GM19395 (cell line): Measurements from ENCODE around the gene GPR26.

Source experiments
- ATAC-seq: cut with Tn5 transposase; IDR thresholded peaks from one replicate; pipeline ENCODE4 v1.9.1; 2021; ENCODE audit warnings: mild to moderate bottlenecking, moderate library complexity; ENCODE audit not compliant: unreplicated experiment

GPR26 gene

GRCh38 chr10:123645615-123646014 lies 20.5 kb upstream of the GPR26 start:
- no peak for ATAC-seq

- ATAC-seq = no peak
Observed at GRCh38 chr10:123648595-123648994, 17.6 kb upstream of the GPR26 start.

GRCh38 chr10:123649676-123650075 lies 16.5 kb upstream of the GPR26 start:
- ATAC-seq = no peak

- ATAC-seq = no peak
Observed at GRCh38 chr10:123651421-123652047, 14.6 kb upstream of the GPR26 start.

GRCh38 chr10:123655751-123656150 lies 10.4 kb upstream of the GPR26 start:
- ATAC-seq = no peak

- no peak for ATAC-seq
Observed at GRCh38 chr10:123663522-123663921, 2.6 kb upstream of the GPR26 start.

GRCh38 chr10:123665491-123666286 lies 466 bp upstream of the GPR26 start:
- ATAC-seq = no peak

GRCh38 chr10:123669886-123670285 lies 3.7 kb downstream of the GPR26 start:
- no peak for ATAC-seq

GRCh38 chr10:123673198-123673597 lies 7.0 kb downstream of the GPR26 start:
- ATAC-seq = no peak

- no peak for ATAC-seq
Observed at GRCh38 chr10:123674741-123675140, 8.6 kb downstream of the GPR26 start.

- ATAC-seq = no peak
Observed at GRCh38 chr10:123675811-123676210, 9.7 kb downstream of the GPR26 start.

- no peak for ATAC-seq
Observed at GRCh38 chr10:123677556-123677955, 11.4 kb downstream of the GPR26 start.

- ATAC-seq = no peak
Observed at GRCh38 chr10:123678376-123678775, 12.2 kb downstream of the GPR26 start.

GRCh38 chr10:123681285-123681684 lies 15.1 kb downstream of the GPR26 start:
- ATAC-seq = no peak

- no peak for ATAC-seq
Observed at GRCh38 chr10:123682477-123682876, 16.3 kb downstream of the GPR26 start.

GRCh38 chr10:123683459-123683858 lies 17.3 kb downstream of the GPR26 start:
- ATAC-seq = no peak

- no peak for ATAC-seq
Observed at GRCh38 chr10:123683865-123684264, 17.7 kb downstream of the GPR26 start.

GRCh38 chr10:123685260-123685659 lies 19.1 kb downstream of the GPR26 start:
- ATAC-seq = no peak

- no peak for ATAC-seq
Observed at GRCh38 chr10:123687758-123688157, 21.6 kb downstream of the GPR26 start.

GRCh38 chr10:123689880-123690279 lies 23.7 kb downstream of the GPR26 start:
- ATAC-seq = no peak

GRCh38 chr10:123703195-123703790 lies 37.1 kb downstream of the GPR26 start:
- no peak for ATAC-seq

GRCh38 chr10:123704076-123704475 lies 37.9 kb downstream of the GPR26 start:
- ATAC-seq = no peak
